NCI-H2196 treated with DMSO at 0.1 percent for 48 hours (cell line): ENCODE measurements around the gene PPP3CA.
"Not testable (repeated sequence)": the region's sequence is repeated elsewhere in the genome, so short reads cannot be mapped to it uniquely, and the experiment has no call there.

Experiments
- DNase-seq: peaks from one replicate; lab custom pipeline; 2025; ENCODE audit not compliant: unreplicated experiment; lab: John Stamatoyannopoulos, UW

The PPP3CA gene

DNA sequence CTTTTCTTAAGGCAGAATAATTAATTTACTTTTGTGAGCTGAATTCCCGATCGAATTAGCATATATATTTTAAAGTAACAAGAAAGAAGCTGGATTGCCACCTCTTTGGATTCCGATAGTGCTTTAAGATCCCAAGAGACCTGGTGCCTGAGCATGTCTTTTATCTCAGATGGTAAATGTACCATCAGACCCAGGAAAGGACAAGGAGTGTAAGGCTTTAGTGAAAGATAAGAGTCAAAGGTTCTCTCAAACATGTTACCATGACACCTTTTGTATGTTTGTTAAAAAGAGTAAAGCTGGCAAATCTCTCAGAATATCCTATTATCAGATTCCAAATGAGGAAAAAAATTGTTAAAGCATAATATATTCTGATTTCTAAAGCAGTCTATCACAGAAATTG is 198.8 kb downstream of the PPP3CA start:
- no peak for DNase-seq

GRCh38 chr4:101147283-101147682 is 200.0 kb downstream of the PPP3CA start:
- no peak for DNase-seq

DNA sequence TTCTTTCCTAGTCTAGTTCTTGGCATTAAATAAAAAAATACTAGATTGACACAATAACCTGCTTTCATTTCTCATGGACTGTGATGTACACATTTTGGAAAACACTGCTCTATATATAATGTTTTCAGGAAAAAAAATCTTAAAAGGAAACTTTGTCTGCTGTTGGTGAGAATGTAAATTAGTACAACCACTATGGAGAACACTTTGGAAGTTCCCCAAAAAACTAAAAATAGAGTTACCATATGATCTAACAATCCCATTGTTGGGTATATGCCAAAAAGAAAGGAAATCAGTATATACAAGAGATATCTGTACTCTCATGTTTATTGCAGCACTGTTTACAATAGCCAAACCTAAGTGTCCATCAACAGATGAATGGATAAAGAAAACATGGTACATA is 202.3 kb downstream of the PPP3CA start:
- no peak for DNase-seq

GRCh38 chr4:101142259-101142658 is 205.1 kb downstream of the PPP3CA start:
- no peak for DNase-seq

- no peak for DNase-seq
These were observed 205.5 kb downstream of the PPP3CA start for GRCh38 chr4:101141855-101142254.

- DNase-seq, result no peak
These were observed 206.1 kb downstream of the PPP3CA start for GRCh38 chr4:101141230-101141629.

DNA sequence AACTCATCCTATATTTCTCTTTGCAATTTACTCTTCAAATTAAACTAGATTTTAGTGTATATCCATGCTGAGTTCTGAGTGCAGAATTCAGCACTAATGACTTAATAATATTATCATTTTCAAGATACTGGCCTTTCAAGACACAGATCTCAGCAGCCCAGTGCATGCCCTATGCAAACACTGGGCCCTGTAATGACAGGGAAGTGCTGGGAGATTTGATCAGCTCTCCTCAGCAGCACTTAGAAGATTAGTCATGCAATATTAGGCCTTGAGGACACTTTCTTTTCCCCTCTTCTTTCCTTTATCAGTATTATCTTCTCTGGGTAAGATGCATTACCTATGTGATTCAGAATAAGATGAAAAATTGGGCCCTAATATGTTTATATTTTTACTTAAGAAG is 207.1 kb downstream of the PPP3CA start:
- DNase-seq, result no peak

DNA sequence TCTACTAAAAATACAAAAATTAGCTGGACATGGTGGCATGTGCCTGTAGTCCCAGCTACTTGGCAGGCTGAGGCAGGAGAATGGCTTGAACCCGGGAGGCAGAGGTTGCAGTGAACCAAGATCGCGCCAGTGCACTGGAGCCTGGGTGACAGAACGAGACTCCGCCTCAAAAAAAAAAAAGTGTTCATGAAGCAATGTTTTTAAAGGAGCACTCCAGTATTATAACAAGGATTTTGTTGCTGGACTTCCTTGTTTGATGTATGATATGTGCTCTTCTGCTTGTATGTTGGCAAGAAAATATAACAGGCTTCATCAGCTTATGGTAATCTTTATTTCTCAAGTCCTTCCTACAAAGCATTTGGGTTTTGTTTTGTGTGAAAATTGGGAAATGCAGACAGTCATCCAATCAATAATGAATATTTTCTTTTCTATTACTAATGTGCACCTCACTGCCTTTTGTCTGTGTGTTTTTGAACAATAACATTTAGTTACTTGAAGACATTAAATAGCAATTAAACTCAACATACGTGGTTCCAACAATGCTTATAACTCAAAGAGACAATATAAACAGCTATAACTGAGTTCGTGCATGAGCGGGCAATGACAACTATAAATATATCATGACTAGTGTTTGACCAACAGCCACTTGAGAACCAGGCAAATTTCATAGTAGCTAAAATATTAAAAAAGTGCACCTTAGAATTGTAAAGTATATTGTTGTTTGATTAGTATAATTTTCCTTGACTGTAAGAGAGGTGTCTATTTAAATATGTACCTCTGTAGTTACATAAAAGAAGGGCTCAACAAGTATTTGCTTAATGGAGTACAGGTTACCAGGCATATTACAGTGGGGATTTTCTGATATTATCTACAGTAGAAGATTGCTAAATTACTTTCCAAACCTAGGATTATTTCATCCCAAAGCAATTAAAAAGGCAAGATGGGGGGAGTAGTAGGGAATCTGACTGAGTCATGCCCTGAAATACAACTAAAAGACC is 210.7 kb downstream of the PPP3CA start:
- no peak for DNase-seq

DNA sequence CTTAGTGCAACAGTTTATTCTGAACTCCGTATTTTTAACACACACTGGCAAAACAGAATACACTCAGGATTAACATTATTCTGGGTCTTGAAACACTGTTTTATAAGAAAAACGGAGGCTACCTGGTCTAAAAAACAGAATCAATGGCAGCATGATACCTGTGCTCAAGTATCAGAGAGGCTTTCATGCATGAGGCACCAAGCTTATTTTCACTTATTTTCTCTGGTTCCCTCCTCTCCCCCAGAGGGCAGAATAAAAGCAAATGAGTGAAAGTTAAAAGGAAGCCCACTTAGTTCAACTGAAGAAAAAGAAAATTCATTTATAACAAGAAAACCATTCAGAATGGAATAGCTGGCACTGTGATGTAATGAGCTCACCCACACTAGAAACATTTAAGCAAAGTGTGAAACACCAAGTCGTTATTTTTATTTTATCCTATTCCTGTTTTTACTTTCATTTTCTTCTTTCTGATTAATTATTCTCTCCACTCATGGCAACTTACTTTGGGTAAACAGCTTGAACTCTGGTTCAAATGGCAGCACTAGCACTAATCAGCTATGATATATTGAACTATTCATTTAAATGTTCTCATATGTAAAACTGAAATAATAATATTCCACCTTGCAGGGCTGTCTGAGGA is 211.8 kb downstream of the PPP3CA start:
- DNase-seq, result no peak

DNA sequence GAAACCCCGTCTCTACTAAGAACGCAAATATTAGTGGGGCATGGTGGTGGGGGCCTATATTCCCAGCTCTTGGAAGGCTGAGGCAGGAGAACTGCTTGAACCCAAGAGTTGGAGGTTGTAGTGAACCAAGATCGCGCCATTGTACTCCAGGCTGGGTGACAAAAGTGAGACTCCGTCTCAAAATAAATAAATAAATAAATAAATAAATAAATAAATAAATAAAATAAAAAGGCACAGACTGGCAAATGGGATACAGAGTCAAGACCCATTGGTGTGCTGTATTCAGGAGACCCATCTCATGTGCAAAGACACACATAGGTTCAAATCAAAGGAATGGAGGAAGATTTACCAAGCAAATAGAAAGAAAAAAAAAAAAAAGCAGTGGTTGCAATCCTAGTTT is 216.3 kb downstream of the PPP3CA start:
- DNase-seq, result not testable (repeated sequence)

- DNase-seq, result not testable (repeated sequence)
These were observed 218.4 kb downstream of the PPP3CA start for GRCh38 chr4:101128898-101129297.

- DNase-seq, result no peak
These were observed 218.9 kb downstream of the PPP3CA start for GRCh38 chr4:101128473-101128872.

DNA sequence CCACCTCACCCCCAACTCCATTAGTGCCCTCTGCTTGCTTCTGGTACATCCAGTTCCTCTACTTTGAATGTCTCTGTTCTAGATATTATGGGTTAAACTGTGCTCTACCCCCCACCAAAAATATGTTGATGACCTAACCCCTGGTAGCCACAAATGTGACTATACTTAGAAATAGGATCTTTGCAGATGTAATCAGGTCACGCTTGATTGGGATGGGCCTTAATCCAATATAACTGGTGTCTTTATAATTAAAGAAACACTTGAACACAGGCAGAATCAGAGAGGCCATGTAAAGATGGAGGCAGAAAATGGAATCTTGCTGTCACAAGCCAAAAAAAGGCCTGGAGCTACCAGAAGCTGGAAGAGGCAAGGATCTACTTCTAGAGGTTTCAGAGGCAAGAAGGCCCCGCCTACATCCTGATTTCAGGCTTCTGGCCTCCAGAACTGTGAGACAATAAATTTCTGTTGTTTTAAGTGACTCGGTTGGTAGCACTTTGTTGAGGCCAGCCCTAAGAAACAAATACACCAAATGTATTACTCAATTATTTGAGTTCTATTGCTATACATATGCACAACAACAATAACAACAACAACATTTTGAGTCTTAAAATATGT is 220.0 kb downstream of the PPP3CA start:
- DNase-seq, result no peak

GRCh38 chr4:101126059-101126458 is 221.3 kb downstream of the PPP3CA start:
- DNase-seq, result no peak

- DNase-seq, result no peak
These were observed 222.0 kb downstream of the PPP3CA start for GRCh38 chr4:101125045-101125942.

DNA sequence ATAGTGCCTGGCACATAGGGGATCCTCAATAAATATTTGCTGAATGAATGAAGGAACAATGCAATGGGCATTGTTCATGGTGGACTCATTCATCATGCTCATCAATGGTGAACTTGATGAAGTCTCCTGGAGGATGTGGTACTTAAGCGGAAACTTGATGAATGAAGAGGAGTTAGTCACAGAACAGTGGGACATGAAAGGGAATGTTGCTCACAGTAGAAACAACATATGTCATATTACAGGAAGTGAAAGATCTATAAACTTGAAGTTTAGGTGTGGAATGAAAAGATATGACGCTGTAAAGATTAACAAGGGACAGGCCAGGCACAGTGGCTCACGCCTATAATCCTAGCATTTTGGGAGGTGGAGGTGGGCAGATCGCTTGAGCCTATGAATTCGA is 224.1 kb downstream of the PPP3CA start:
- DNase-seq, result no peak

DNA sequence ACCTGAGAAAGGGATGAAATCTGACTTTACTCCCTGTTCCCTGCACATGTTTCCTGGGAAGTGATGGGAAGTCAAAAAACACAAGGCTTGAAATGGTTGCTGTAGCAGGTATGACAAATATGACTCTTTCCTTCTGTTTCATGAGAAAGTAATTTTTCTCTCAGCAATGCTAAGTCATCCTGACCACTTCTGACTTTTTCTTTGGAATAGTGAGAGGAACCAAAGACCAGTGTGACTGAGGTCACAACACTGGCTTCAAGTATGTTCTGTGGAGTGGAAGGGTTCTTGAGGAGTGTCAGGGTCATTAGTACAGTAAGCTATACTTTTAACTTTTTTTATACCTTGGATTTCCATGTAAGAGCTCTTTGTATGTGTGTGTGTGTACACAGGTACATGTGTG is 225.3 kb downstream of the PPP3CA start:
- no peak for DNase-seq

GRCh38 chr4:101119141-101119540 is 228.2 kb downstream of the PPP3CA start:
- DNase-seq, result no peak

DNA sequence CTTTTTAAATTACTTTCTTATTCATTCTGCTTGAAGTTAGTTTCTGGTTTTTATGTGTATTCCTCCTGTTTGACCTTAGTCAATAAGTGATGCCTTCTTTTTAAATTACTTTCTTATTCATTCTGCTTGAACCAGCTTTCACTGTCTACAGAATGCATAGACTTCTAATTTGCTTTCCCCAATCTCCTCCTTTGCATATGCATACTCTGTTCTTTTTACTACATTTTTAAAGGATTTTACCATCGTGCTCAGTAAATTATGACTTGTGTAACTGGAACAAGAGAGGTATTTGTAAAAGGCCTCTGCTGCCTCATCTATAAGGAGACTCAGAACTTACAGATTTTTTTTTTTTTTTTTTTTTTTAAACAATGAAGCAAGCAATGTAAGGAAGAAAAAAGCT is 228.7 kb downstream of the PPP3CA start:
- no peak for DNase-seq

DNA sequence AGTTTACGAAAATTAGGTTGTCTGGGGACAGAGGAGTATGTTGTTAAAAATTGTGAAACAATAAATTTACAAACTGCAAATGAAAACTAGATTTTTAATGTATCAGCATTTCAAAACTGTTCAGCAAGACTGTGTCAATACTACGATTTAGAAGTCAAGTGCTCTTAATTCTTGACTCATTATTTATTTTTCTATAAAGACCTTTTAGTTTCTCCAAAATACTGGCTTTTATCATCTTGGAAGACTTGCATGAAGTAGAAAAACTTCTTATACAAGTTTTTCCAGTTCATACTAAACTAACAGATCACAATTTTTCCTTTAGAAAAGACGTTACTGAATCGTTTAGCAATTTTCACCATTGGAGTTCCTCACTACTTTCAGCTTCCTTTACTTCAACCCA is 231.4 kb downstream of the PPP3CA start:
- no peak for DNase-seq

DNA sequence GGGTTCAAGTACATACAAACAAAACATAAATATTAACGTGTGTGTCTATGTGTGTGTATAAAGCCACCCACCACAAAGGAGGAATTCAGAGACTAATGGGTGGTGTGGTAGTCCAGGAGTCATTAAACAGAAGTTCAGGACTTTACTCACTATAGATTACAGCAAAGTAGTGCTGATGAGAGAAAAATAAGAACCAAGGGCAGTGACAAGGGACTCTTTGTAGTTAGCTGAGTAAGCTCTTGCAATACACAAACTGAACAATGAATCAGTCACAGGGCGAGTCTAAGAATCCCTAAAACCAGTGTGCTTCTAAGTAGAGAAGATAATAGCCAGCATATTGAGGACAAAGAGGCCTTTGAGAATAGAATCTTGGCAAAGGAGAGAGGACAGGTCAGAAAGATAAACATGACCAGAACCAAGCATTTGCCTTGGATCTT is 232.4 kb downstream of the PPP3CA start:
- DNase-seq, result peak; percentile 48
